HG03175 (cell line): ENCODE results near the gene PLPPR5.
"Not testable (repeated sequence)": the region's sequence is repeated elsewhere in the genome, so short reads cannot be mapped to it uniquely, and the experiment has no call there.

Experiments
- ATAC-seq: cut with Tn5 transposase; IDR thresholded peaks from one replicate; pipeline ENCODE4 v1.9.1; 2021; ENCODE audit warnings: mild to moderate bottlenecking, moderate library complexity; ENCODE audit not compliant: unreplicated experiment

Gene PLPPR5, protein sequence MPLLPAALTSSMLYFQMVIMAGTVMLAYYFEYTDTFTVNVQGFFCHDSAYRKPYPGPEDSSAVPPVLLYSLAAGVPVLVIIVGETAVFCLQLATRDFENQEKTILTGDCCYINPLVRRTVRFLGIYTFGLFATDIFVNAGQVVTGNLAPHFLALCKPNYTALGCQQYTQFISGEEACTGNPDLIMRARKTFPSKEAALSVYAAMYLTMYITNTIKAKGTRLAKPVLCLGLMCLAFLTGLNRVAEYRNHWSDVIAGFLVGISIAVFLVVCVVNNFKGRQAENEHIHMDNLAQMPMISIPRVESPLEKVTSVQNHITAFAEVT

DNA sequence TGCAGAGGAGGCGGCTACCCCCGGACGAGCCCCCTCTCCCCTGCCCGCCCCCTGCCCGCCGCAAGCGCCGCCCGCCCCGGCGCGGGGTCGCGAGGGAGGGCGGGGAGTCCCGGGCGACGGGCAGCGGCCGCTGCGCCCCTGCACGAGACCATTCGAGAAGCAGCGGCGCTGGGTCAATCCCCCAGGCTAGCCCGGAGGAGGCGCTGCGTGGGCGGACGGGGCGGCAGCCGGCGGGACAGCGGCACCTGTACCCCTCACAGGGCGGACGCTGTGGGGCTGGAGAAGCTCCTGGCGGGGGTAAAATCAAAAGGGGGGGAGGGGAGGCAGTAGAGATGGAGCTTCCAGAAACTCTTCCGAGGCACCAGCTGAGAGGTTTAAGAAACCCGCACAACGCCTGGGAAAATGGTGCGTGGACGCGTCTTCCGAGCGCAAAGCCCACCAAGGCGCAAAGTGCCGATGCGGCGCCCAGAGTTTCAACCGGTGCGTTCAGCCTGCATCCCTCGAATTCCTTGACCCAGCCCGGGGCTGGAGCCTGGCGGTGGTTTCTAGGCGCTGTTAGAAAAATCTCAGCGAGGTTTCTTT lies at the start of gene PLPPR5:
Gene PLPPR5 (minus strand): TSS at position 1 of the 582 bp plus-strand sequence. CDS start 190 bp downstream, outside the sequence.
- no peak for ATAC-seq

DNA sequence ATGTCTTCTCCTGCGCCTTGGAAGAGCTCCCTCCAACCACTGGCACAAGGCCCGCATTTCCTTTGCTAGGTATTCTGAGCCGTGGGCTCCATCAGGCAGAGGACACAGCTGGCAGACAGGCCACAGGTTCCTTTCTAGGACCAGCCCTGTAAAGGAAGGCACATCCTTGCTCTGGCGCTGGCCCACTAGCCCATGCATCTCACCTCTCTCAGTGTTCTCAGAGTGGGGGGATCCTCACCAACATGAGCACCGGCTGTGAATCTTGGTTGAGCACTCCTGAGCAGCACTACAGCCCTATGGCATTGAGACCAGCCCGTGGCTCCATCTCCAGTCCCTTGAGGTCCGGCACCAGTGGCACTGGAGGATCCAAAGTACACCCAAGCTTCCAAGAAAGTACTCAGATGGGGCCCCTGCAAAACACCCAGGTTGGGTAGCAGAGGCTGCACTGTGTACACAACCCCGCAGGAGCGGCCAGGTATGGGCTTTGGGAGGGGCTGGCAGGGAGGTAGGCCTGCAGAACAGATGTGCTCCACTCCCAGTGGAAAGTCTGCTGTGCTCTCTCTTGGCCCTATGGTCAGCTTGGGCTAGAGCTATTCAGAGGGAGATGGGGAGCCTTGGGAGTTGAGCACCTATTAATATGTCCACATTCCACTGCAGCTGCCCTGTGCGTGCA lies 47.1 kb upstream of the PLPPR5 start:
- ATAC-seq = no peak

DNA sequence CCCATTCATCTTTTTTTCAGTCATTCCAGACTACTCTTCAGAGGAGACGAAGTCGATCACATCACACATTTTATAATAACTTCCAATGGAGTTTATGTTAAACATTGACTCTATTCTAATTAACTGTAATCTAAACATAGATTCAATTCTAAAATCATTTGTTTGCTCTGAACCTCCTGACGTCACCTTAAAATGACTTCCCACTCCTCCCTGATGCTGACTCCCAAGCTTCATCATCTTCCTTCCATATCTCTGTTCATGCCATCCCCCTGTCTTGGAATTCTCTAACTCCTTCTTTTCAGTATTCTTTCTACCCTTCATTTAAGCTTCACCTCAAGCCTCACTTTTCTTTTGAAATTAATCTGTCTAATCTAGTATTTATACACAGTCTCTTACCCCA lies 45.1 kb upstream of the PLPPR5 start:
- no peak for ATAC-seq

DNA sequence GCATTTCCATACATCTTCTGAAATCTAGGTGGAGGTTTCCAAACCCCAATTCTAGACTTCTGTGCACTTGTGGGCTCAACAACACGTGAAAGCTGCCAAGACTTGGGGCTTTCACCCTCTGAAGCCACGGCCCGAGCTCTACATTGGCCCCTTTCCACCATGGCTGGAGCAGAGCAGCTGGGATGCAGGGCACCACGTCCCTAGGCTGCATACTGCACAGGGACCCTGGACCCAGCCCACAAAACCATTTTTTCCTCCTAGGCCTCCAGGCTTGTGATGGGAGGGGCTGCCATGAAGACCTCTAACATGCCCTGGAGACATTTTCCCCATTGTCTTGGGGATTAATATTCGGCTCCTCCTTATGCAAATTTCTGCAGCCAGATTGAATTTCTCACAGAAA lies 32.1 kb upstream of the PLPPR5 start:
- ATAC-seq = not testable (repeated sequence)

DNA sequence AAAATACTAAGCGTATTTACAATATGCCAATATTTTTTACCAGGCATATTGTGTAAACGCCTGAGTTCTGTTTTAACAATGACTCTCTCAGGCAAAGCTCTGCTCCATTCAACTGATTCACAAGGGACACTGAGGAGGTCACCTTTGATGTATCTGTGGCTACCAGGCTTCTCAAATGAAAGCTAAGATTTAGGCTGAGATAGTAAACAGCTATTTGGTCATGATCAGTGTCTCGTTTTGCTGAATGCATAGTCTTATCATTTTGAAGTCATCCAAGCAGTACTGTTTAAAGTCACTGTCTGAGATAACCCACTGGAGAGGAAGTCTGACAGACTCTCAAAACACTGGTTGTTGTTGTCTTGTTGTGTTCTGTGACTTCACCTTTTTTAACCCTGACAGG lies 13.7 kb upstream of the PLPPR5 start:
- ATAC-seq = no peak

DNA sequence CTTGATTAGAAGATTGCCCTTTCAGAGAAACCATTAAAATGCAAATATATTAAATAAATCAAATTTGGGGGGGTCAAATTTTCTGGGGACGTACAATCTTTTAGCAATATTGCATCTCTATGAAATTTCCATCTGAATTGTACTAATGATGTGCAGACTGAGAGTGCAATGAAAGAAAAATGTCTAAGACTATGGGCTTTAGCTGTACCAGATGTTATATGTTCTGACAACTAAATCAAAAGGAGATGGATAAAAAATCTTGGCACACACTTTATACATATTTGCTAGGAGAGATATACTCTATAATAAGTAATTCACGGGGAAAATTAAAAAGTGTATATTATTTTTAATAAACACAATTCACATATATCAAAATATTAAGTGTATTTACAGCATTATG lies 13.0 kb upstream of the PLPPR5 start:
- no peak for ATAC-seq

DNA sequence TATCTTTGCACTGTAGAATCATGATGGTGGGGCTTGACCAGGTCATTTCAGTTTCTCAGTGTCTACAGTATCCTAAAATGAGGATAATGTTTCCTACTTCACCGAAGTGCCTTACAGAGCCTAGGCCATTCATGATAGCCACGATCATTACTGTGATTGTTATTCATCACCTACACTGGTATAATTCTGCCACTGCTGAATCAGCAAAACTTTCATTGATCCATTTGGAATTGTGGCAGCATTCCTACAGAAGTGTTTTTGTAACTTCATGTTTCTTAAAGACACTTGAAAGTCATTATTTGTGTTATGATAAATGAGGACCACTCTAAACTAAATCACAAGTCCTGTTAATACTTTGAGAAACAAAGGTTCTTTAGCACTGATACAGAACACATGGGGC lies 6.0 kb upstream of the PLPPR5 start:
- no peak for ATAC-seq

DNA sequence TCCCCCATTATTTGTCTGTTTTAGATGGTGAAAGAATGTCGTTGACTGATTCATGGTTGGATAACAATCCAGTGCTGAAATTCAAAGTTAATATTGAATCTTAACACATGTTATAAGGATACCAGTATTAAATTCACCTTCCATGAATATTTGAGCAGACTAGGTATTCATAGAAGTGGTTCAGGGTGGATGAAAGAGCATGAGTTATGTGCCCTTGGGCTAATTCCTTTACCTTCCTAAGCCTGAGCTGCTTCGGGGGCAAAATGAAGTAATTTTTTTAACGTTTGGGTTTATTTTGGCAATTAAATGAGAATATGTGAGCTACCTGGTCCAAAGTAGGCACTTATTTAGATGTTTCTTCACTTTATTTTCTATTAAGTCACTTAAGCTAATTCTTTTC lies 2.7 kb upstream of the PLPPR5 start:
- ATAC-seq = no peak

DNA sequence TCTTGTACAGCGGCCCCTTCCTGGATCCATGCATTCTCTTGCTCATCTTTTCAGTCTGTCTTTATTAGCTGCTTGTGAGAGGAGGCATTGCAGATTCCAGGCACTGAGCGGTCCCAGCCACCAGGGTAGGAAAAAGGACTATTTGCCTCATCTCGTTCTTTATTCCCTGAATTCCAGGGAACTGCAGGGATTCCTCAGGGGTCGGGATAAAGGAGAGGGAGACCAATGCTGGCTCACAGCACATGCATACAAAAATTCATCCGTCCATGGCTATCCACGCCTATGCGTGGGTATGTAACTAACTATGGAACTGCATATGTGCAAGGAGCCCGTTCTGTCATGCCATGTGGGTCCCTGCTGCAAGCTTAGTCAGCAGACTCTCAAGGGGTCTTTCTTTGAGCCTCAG lies 879 bp upstream of the PLPPR5 start:
- no peak for ATAC-seq

DNA sequence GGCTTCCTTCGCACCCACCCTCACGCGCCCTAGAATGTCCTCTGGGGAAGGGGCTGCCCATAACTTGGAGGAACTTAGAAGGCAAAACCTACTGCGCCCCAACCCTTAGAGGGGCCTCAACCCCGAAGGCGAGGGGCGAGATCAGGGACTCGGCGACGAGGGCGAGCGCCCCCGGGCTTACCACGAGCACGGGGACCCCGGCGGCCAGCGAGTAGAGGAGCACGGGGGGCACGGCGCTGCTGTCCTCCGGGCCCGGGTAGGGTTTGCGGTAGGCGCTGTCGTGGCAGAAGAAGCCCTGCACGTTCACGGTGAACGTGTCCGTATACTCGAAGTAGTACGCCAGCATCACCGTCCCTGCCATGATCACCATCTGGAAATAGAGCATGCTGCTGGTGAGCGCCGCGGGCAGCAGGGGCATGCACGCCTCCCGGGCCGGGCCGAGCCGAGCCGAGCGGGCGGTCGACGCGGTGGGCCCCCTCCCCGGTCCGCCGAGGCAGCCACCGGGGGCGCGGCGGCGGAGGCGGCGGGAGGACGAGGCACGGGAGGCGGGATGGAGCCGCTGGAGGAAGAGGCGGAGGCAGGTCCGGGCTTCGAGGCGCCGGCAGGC lies 304 bp downstream of the PLPPR5 start:
- no peak for ATAC-seq

DNA sequence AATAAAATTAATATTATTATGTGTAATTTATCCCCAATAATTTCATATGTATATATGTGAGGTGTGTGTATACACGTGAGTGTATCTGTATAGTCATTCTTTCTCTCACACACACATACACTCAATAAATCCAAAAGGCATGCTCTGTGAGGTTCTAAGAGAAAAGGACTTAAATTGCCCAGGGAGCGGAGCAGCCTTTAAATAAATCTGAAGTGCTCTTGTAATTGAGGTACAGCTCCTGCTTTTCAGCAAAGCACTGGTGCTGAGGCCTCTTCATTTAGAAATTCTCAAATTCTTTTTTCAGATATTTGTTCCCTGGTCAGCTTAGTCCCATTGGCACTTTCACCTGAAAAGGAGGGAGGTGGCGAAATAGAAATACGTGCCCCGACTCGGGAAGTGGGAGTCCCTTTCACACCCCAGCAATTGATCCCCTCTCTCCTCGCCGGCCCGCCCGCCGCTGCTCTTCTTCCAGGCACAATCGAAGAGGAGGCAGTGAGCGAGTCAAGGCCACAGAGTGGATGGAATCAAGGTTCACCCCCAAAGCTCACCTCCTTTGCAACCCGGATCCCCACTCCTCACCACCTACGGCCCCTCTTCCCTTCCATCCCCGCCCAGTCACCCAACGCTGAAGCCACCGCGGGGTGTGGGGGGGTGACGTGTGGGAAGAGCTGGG lies 944 bp downstream of the PLPPR5 start:
- ATAC-seq = no peak

DNA sequence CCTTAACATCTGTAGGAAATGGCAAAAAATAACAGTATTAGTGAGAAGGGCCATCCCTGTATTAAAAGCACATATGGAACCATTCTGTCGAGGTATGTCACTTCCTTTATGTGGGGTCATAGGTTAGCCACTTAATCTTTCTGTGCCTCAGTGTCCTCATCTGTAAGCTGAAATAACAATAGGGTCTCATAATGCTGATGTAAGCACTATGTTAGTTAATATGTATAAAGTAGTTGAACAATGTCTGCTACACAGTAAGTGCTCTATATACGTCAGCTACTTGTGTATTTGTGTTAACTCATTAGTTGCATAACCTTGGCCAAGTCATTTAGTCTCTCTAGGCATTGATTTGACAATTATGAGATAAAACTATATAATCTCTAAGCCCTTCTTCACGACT lies 11.8 kb downstream of the PLPPR5 start:
- ATAC-seq = no peak

DNA sequence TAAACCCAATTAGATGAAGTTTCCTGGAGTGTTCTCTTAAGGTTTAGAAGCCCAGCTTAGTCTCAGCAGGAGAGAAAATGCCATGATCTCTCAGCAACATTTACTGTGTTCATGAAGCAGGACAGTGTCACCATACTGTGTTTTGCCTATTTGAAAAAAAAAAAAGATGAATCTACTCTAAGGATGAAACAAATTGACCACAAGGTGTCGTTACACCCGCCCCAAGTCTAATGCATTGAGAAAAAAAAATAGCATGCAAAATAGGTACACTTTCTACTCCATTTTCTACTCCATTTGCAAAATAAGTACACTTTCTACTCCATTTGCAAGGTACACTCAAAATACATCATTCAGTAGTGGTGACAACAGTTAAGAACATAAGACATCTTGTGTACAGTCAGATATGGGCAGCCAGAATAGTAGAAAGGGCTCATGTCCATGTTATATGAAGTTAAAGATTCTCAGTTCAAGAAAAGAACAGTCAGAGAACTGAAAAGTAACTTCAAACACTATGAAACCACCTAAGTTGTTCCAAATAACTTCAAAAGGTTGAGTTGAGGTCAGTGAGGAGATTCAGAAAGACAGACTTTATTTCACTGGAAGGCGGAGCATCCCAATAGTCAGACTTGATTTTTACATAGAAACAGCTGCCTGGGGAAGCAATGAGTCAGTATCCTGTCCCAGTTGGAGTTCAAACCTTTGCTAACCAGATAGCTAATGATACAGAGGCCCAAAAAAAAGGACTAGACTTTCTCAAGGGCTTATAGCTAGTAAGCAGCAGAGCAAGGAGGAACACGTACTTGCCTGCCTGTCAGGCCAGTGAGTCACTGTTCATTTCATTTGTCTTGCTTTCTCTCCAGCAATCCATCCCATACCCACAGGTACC lies 13.3 kb downstream of the PLPPR5 start:
- ATAC-seq = peak; percentile 47

DNA sequence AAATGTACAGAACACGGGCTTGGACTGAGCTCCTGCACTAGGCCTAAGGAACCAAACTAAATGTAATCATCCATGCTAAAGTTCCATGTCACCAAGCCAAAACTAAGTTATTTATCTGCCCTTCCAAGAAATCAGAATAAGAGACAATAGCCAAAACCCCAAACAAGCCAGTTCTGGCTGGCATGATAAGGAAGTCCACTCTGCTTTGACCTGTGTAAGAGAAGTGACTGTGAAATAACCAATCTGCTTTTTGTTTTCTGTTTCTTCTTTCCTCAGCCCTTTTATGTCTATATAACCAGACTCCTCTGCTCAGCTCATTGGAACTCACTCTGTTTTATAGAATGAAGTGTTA lies 15.1 kb downstream of the PLPPR5 start:
- no peak for ATAC-seq

DNA sequence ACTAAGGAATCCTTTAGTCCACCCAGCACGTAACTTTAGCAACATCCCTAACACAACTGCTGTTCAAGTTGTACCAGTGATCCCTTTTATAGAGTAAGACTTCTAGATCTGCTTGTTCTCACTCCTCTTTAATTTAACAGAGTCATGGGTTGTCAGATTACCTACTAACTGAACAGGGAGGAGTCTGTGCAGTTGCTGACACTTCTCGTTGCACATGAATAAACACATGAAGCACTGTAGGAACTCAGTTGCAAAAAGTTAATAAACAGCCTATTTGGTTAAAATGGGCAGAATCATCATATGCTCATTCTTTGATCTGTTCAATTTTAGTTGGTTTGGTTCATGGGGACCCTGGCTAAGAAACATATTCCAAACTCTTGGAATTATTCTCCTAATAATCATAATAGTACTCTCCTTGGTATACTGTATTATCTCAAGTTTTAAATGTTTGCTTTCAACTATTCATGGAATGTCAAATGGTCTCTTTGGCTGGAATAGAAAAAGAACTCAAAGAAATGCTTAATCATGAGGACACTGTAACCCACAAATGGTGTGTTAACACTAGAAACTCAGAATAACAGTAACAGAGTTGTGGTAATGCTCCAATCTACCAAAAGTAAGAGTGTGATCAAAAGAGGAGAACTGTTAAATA lies 15.6 kb downstream of the PLPPR5 start:
- peak; percentile 74 for ATAC-seq

DNA sequence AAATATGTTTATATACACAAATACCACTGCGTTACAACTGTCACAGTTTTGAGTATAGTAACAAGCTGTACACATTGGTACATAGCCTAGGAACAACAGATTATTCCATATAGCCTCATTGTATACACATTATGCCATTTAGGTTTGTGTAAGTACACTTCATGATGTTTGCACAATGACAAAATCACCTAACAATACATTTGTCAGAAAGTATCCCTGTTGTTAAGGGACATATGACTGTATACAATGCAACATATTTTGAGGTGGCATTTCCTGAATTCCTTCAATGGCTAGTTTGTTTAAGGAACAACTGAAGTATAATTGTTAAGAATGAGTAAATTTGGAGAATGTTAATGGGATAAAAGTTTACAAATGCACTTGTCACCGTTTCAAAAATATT lies 19.0 kb downstream of the PLPPR5 start:
- no peak for ATAC-seq

DNA sequence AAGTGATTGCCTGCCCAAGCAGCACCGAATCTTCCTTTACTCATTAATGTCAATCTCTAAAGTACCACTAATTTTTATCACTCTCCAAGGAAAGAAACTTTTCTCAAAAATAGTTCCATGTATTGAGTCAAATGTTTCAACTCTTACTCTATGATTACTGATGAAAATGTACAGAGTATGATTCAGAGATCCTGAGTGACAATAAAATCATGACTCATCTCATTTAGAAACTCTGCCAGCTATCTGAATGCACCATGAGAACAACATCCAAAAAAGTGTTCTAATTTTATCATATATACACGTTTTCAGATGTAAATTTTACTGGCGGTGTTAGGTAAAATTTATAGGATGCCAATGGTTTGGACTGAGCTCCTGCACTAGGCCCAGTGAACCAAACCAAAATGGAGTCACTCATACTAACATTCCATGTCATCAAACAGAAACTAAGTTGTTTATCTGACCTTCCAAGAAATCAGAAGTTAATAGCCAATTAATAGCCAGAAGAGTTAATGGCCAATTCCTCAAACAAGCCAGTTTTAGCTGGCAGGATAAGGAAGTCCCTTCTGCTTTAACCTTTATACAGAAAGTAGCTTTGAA lies 22.6 kb downstream of the PLPPR5 start:
- no peak for ATAC-seq

DNA sequence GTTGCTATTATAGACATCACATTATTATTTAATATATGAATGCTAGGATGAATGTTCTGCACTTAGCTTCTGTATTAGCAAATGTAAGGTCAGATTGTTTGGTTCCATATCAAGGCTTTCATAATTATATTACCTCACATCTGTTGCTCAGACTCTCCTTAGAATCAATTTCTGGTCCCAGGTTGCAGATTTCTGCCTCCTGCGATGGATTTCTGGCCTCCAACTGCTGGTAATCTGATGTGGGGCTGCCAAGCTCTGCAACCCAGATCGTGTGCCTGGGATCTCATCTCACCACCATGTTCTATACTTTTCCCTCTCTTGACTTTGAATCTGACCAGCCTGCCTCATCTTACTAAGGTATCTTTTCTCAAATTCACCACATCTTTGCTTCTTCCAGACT lies 25.2 kb downstream of the PLPPR5 start:
- no peak for ATAC-seq

DNA sequence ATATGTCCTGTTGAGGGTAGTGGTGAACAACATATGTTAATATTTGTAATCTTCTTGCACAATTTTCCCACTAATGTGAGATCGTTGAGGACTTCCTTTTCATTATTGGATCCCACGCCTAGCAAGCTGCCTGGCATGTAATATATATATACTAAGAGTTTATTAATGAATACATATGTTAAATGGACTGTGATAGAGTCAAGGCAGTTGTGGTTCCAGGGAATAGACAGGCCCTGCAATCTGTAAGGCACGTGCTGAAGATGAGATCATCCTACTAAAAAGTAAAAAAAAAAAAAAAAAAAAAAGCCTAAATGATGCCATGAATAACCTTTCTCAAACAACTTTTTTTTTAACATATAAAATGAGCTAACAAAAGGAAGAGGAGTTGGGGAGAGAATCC lies 28.9 kb downstream of the PLPPR5 start:
- no peak for ATAC-seq

DNA sequence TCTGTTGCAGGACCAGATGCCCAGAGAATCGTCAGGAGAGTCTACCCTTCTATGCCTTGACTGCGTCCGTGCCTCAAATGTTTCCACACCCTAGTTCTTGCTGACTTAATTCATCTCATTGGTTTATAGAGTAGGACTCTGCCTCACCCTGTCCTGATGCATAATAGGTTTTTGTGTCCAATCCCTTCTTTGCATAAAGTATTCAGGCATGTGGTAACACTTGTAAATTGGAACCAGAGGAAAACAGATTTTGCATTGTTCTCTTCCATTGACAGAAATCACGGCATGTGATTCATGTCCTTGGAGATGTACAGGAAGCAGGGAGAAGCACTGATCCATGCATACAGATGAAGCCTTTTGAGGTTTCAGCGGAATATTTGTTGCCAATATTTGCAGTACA lies 29.5 kb downstream of the PLPPR5 start:
- ATAC-seq = no peak
